K562 (cell line): Measurements from ENCODE around the gene GZF1. TPM values are rescaled to one million over a fixed set of nuclear protein-coding genes. Genes with fewer than 3 reads are reported as not detected.

Source experiments
- BRD9 ChIP-seq: fragments of 450-650 bp; IDR thresholded peaks from 2 replicates; pipeline ENCODE4 v1.6.1; 2018; ENCODE audit warnings: low read depth; ENCODE audit not compliant: partially characterized antibody
- DNMT1 ChIP-seq: fragments of 450-650 bp; IDR thresholded peaks from 2 replicates; pipeline ENCODE4 v1.6.1; 2016; ENCODE audit warnings: antibody characterized with exemption, mild to moderate bottlenecking
- GABPA ChIP-seq: fragments of 200-800 bp; sonication (Bioruptor generic); conservative IDR thresholded peaks from 2 replicates; pipeline ENCODE4 v1.6.1; 2016; ENCODE audit warnings: low read depth, missing genetic modification characterization, missing compliant biosample characterization
- HSF4 ChIP-seq: fragments of 250-450 bp; sonication (Bioruptor Pico); IDR thresholded peaks from 2 replicates; pipeline ENCODE4 v2.1.2; 2022; ENCODE audit warnings: mild to moderate bottlenecking, moderate library complexity, borderline replicate concordance
- KHSRP ChIP-seq: fragments of 450-650 bp; IDR thresholded peaks from 2 replicates; pipeline ENCODE4 v1.6.1; 2017
- RBFOX2 ChIP-seq: fragments of 200-400 bp; formaldehyde crosslinking; IDR thresholded peaks from 2 replicates; pipeline ENCODE4 v1.6.1; 2017; ENCODE audit warnings: low read depth, mild to moderate bottlenecking, low read length, moderate library complexity
- SRSF9 ChIP-seq: fragments of 200-400 bp; formaldehyde crosslinking; IDR thresholded peaks from 2 replicates; pipeline ENCODE4 v1.6.1; 2017; ENCODE audit warnings: low read depth, low read length, borderline replicate concordance
- TARDBP ChIP-seq: fragments of 450-650 bp; IDR thresholded peaks from 2 replicates; pipeline ENCODE4 v1.6.1; 2016
- TCF15 ChIP-seq: fragments of 250-450 bp; sonication (Bioruptor Pico); IDR thresholded peaks from 2 replicates; pipeline ENCODE4 v1.8.0; 2022; ENCODE audit warnings: moderate library complexity, mild to moderate bottlenecking, inconsistent platforms
- XRCC4 ChIP-seq: IDR thresholded peaks from one replicate; pipeline ENCODE4 v1.6.1; 2011; ENCODE audit not compliant: insufficient read depth, insufficient read length; ENCODE audit errors: extremely low read depth
- ZNF174 ChIP-seq: fragments of 250-450 bp; sonication (Bioruptor Pico); IDR thresholded peaks from 2 replicates; pipeline ENCODE4 v1.4.0; 2020; ENCODE audit warnings: mild to moderate bottlenecking
- polyA plus RNA-seq, 8 experiments: library from polyadenylated mRNA; depleted of rRNA in 4 of 8; stranded (reverse) in 5 of 8; unstranded in 3 of 8; fragments of >200 nt; fragmentation: Nextera tagmentation in 2 of 8; fragmentation: Illumina TruSeq in 1 of 8; extraction: Ambion mirVana in 2 of 8; extraction: Trizol in 1 of 8; gene quantifications; 2 replicates each; pipeline versions ENCODE4 v1.2.1 to v1.2.3, GENCODE V29; 2011 to 2014; ENCODE audit warnings: inconsistent platforms in 1 of 8, missing spikeins in 1 of 8
- total RNA-seq, 7 experiments: library from RNA; depleted of rRNA in 6 of 7; stranded (reverse); fragments of >200 nt in 6 of 7; fragmentation: Illumina TruSeq in 2 of 7; extraction: Trizol in 2 of 7; gene quantifications; 2 replicates each; pipeline versions ENCODE4 v1.2.1 to v1.2.3, GENCODE V29; 2011 to 2021; ENCODE audit warnings: low replicate concordance in 1 of 7
- TF ChIP-seq, protein P1 (sequence below): fragments of 250-450 bp; sonication (Bioruptor Pico); IDR thresholded peaks from 2 replicates; pipeline ENCODE4 v1.4.0; 2020
- TF ChIP-seq, protein P2 (sequence below): sonication (generic); formaldehyde crosslinking; IDR thresholded peaks from 2 replicates; pipeline ENCODE4 v1.4.0; 2020; ENCODE audit warnings: mild to moderate bottlenecking, missing genetic modification reagents
- TF ChIP-seq, protein P3 (sequence below): fragments of 250-450 bp; sonication (Bioruptor Pico); IDR thresholded peaks from 2 replicates; pipeline ENCODE4 v1.5.0; 2020; ENCODE audit warnings: mild to moderate bottlenecking, borderline replicate concordance
- TF ChIP-seq, protein P4 (sequence below), 2 experiments: fragments of 450-650 bp in 1 of 2; IDR thresholded peaks; 2 replicates each; pipeline ENCODE4 v1.6.1; 2011 to 2017; ENCODE audit warnings: low read depth in 2 of 2, antibody characterized with exemption in 1 of 2, borderline replicate concordance in 1 of 2, low read length in 1 of 2, mild to moderate bottlenecking in 1 of 2, mixed read lengths in 1 of 2; ENCODE audit not compliant: control insufficient read depth in 1 of 2
- TF ChIP-seq, protein P5 (sequence below): fragments of 450-650 bp; IDR thresholded peaks from 2 replicates; pipeline ENCODE4 v1.7.0; 2016; ENCODE audit warnings: borderline replicate concordance

GZF1 gene
- total and polyA plus RNA-seq, 9 of the 15 experiments (the other 6 are each of a cell fraction or from before 2014, with no cell fraction given) = 1.2 to 15.7 (median 7.4) TPM

DNA sequence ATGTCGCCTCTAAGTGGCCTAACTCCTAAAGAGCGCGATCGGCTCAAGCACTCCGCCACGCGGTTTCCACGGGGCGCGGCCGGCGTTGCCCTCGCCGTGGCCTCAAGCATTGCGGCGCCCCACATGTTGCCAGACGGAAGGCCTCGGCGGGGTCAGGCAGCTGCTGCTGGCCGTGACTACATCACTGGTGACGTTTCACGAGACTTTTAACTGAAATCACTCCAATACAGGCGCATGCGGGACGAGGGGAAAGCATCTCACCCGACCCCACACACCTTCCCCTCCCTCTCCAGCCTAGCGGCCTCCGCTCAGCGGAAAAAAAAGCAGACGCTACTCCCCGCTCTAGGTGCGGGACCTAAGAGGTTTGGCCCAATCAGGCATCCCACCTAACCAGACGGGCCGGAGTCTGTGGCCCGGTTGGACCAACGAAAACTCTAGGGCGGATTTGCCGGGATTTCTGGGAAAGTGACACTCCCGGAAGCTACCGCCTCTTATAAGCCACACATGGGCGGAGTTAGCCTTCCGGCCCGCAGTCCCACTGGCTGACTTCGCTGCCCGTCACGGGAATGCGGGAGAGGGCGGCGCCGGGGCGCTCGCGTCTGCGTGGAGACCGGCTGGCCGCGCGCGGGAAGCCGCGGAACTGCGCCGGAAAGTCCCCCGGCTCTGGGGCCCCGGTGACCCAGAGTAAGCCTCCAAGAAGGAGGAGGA, 11.6 kb upstream of the GZF1 start, which contains the start of gene NXT1 (continued):
- TF ChIP-seq, protein P1, sequence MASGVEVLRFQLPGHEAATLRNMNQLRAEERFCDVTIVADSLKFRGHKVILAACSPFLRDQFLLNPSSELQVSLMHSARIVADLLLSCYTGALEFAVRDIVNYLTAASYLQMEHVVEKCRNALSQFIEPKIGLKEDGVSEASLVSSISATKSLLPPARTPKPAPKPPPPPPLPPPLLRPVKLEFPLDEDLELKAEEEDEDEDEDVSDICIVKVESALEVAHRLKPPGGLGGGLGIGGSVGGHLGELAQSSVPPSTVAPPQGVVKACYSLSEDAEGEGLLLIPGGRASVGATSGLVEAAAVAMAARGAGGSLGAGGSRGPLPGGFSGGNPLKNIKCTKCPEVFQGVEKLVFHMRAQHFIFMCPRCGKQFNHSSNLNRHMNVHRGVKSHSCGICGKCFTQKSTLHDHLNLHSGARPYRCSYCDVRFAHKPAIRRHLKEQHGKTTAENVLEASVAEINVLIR (CRISPR knock-in tag) = peak; percentile 45; the same call in 1 of the 2 replicates
- TF ChIP-seq, protein P2, sequence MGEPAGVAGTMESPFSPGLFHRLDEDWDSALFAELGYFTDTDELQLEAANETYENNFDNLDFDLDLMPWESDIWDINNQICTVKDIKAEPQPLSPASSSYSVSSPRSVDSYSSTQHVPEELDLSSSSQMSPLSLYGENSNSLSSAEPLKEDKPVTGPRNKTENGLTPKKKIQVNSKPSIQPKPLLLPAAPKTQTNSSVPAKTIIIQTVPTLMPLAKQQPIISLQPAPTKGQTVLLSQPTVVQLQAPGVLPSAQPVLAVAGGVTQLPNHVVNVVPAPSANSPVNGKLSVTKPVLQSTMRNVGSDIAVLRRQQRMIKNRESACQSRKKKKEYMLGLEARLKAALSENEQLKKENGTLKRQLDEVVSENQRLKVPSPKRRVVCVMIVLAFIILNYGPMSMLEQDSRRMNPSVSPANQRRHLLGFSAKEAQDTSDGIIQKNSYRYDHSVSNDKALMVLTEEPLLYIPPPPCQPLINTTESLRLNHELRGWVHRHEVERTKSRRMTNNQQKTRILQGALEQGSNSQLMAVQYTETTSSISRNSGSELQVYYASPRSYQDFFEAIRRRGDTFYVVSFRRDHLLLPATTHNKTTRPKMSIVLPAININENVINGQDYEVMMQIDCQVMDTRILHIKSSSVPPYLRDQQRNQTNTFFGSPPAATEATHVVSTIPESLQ (CRISPR knock-in tag) = no peak
- TF ChIP-seq, protein P3, sequence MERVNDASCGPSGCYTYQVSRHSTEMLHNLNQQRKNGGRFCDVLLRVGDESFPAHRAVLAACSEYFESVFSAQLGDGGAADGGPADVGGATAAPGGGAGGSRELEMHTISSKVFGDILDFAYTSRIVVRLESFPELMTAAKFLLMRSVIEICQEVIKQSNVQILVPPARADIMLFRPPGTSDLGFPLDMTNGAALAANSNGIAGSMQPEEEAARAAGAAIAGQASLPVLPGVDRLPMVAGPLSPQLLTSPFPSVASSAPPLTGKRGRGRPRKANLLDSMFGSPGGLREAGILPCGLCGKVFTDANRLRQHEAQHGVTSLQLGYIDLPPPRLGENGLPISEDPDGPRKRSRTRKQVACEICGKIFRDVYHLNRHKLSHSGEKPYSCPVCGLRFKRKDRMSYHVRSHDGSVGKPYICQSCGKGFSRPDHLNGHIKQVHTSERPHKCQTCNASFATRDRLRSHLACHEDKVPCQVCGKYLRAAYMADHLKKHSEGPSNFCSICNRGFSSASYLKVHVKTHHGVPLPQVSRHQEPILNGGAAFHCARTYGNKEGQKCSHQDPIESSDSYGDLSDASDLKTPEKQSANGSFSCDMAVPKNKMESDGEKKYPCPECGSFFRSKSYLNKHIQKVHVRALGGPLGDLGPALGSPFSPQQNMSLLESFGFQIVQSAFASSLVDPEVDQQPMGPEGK (CRISPR knock-in tag) = no peak
- TF ChIP-seq DNMT1 (no peak), GABPA (tag) (peak; percentile 96), SRSF9 (no peak), TCF15 (no peak), ZNF174 (CRISPR knock-in tag) (no peak), RBFOX2 (peak; percentile 91), TARDBP (peak; percentile 71; the same call in 1 of the 2 replicates), HSF4 (CRISPR knock-in tag) (no peak), BRD9 (no peak), KHSRP (no peak), XRCC4 (no peak)
- TF ChIP-seq, protein P4, sequence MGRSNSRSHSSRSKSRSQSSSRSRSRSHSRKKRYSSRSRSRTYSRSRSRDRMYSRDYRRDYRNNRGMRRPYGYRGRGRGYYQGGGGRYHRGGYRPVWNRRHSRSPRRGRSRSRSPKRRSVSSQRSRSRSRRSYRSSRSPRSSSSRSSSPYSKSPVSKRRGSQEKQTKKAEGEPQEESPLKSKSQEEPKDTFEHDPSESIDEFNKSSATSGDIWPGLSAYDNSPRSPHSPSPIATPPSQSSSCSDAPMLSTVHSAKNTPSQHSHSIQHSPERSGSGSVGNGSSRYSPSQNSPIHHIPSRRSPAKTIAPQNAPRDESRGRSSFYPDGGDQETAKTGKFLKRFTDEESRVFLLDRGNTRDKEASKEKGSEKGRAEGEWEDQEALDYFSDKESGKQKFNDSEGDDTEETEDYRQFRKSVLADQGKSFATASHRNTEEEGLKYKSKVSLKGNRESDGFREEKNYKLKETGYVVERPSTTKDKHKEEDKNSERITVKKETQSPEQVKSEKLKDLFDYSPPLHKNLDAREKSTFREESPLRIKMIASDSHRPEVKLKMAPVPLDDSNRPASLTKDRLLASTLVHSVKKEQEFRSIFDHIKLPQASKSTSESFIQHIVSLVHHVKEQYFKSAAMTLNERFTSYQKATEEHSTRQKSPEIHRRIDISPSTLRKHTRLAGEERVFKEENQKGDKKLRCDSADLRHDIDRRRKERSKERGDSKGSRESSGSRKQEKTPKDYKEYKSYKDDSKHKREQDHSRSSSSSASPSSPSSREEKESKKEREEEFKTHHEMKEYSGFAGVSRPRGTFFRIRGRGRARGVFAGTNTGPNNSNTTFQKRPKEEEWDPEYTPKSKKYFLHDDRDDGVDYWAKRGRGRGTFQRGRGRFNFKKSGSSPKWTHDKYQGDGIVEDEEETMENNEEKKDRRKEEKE (IDR thresholded peaks at IDR 0.05; ENCODE audit: borderline replicate concordance in 1 of 2, control insufficient read depth in 1 of 2, low read depth in 2 of 2, low read length in 1 of 2) = no peak
- TF ChIP-seq, protein P5, sequence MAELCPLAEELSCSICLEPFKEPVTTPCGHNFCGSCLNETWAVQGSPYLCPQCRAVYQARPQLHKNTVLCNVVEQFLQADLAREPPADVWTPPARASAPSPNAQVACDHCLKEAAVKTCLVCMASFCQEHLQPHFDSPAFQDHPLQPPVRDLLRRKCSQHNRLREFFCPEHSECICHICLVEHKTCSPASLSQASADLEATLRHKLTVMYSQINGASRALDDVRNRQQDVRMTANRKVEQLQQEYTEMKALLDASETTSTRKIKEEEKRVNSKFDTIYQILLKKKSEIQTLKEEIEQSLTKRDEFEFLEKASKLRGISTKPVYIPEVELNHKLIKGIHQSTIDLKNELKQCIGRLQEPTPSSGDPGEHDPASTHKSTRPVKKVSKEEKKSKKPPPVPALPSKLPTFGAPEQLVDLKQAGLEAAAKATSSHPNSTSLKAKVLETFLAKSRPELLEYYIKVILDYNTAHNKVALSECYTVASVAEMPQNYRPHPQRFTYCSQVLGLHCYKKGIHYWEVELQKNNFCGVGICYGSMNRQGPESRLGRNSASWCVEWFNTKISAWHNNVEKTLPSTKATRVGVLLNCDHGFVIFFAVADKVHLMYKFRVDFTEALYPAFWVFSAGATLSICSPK = no peak
